Panc1 (cell line): ENCODE data around the gene SETD2.

ENCODE experiments used
- TF ChIP-seq, protein P1 (sequence below): fragments of 450-650 bp; IDR thresholded peaks from 2 replicates; pipeline ENCODE4 v1.5.1; 2017; ENCODE audit warnings: mild to moderate bottlenecking
- TF ChIP-seq, protein P2 (sequence below), 2 experiments: IDR thresholded peaks; 2 replicates each; pipeline ENCODE4 v1.6.1; 2011 to 2012; ENCODE audit warnings: low read depth in 2 of 2, control low read depth in 1 of 2, low read length in 1 of 2, mild to moderate bottlenecking in 1 of 2, moderate library complexity in 1 of 2; ENCODE audit not compliant: insufficient read depth in 1 of 2

DNA sequence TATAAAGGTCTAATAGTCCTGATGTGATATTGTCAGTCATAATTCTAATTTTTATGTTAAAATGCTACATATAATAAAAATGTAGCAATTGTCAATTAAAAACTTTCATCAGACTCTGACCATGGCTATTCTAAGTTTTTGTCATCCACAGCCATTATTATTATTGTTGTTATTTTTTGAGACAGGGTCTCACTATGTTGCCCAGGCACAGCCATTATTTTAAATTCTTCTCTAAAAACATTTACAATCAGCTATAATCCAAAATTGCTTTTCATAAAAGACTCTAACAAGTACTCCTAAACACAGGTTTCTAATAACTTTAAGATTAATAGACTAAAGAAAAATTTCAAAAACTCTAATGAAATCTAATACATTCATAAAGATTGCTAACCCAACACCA, 41.0 kb upstream of the SETD2 start:
- TF ChIP-seq, protein P1, sequence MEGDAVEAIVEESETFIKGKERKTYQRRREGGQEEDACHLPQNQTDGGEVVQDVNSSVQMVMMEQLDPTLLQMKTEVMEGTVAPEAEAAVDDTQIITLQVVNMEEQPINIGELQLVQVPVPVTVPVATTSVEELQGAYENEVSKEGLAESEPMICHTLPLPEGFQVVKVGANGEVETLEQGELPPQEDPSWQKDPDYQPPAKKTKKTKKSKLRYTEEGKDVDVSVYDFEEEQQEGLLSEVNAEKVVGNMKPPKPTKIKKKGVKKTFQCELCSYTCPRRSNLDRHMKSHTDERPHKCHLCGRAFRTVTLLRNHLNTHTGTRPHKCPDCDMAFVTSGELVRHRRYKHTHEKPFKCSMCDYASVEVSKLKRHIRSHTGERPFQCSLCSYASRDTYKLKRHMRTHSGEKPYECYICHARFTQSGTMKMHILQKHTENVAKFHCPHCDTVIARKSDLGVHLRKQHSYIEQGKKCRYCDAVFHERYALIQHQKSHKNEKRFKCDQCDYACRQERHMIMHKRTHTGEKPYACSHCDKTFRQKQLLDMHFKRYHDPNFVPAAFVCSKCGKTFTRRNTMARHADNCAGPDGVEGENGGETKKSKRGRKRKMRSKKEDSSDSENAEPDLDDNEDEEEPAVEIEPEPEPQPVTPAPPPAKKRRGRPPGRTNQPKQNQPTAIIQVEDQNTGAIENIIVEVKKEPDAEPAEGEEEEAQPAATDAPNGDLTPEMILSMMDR = no peak
- TF ChIP-seq, protein P2, sequence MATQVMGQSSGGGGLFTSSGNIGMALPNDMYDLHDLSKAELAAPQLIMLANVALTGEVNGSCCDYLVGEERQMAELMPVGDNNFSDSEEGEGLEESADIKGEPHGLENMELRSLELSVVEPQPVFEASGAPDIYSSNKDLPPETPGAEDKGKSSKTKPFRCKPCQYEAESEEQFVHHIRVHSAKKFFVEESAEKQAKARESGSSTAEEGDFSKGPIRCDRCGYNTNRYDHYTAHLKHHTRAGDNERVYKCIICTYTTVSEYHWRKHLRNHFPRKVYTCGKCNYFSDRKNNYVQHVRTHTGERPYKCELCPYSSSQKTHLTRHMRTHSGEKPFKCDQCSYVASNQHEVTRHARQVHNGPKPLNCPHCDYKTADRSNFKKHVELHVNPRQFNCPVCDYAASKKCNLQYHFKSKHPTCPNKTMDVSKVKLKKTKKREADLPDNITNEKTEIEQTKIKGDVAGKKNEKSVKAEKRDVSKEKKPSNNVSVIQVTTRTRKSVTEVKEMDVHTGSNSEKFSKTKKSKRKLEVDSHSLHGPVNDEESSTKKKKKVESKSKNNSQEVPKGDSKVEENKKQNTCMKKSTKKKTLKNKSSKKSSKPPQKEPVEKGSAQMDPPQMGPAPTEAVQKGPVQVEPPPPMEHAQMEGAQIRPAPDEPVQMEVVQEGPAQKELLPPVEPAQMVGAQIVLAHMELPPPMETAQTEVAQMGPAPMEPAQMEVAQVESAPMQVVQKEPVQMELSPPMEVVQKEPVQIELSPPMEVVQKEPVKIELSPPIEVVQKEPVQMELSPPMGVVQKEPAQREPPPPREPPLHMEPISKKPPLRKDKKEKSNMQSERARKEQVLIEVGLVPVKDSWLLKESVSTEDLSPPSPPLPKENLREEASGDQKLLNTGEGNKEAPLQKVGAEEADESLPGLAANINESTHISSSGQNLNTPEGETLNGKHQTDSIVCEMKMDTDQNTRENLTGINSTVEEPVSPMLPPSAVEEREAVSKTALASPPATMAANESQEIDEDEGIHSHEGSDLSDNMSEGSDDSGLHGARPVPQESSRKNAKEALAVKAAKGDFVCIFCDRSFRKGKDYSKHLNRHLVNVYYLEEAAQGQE (IDR thresholded peaks at IDR 0.05; ENCODE audit: insufficient read depth in 1 of 2, low read depth in 2 of 2, low read length in 1 of 2) = no peak
